SK-N-DZ (cell line): Measurements from ENCODE around the gene SCAF1. TPM values are rescaled to one million over a fixed set of nuclear protein-coding genes. Genes with fewer than 3 reads are reported as not detected.

Experiments
- DNase-seq: peaks from one replicate; pipeline ENCODE4 v3.0.0-alpha.2; 2015; ENCODE audit warnings: low spot score
- polyA plus RNA-seq, 2 experiments: library from polyadenylated mRNA; depleted of rRNA; stranded (reverse); fragments of >200 nt; gene quantifications; 2 replicates each; pipeline ENCODE4 v1.2.3, GENCODE V29; 2014

SCAF1 gene
- polyA plus RNA-seq (2014; cell fraction: cytosol; rRNA removed), result 20.2 and 23.9 TPM in 2 replicates
- polyA plus RNA-seq (2014; cell fraction: nucleus; rRNA removed), result 16.8 and 18.8 TPM in 2 replicates

- DNase-seq, result peak; percentile 97
Observed at GRCh38 chr19:49641688-49642491, at the start of gene SCAF1. Gene SCAF1 (plus strand): TSS chr19:49642209. CDS start chr19:49645027, 2,818 bp downstream.

DNA sequence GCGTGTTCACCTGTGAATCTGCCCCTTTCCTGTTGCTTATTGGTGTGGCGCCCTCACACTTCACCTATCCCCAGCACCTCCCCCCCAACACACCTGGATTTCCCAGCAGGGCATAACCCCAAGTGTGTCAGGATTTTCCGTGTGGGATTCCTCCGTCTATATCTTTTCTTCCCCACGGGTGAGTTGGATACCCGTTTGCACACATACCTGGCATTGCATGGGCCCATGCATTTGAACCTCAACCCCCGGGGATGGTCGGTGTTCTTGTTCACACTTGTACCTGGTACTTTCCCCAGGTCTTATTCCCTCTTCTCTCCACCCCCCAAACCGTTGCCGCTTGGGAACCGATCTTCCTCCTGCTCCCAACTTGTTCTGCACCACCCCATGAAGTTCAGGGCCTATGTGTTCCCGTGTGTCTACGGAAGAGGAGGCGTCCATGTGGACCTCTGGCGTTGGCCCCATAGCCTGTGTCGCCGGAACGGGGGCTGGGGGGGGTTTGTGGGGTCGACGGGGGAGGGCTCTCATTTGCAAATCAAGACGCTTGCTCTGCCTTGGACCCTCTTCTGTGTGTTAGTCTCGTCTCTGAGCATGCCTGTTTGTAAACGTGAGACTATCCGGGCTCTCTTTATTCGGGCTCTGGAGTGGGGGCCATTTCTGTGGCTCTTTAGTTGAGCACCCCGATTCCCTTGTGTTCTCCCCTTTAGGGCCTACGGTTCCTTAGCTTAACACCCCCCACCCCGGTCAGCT lies 49.4 kb upstream of the SCAF1 start:
- peak; percentile 16 for DNase-seq

- DNase-seq, result peak; percentile 88
Observed at GRCh38 chr19:49593233-49594113, 48.5 kb upstream of the SCAF1 start.

DNA sequence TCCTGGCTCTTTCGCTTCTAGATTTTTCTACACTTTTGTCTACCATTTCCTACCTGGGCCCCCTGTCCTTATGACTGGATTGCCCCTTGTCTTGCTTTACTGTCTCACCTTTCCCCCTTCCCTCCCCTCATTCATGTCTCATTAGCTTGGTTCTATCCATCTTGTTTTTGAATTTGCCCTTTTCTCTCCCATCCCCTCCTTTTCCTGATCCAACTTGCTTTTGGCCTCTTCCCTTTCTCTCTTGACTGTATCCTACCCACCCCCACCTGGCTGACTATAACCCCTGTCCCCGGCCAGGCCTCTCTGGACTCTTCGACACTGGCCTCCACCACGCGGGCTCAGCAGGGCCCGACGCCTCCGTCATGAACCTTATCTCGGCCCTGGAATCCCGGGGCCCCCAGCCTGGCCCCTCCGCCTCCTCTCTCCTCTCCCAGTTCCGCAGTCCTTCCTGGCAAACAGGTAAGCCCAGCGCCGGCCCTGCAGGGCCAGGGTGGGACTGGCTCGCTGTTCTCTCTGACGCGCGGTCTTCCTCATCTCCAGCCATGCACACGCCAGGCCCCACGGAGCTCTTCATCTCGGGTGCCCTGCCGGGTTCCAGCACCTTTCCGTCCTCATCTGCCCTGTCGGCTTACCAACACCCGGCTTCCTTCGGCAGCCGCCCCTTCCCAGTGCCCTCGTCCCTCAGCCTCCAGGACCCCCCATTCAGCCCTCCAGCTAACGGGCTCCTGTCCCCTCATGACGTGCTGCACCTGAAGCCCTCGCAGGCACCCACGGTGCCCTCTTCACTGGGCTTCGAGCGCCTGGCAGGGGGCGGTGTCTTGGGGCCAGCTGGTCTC lies 47.6 kb upstream of the SCAF1 start:
- DNase-seq, result no peak

DNA sequence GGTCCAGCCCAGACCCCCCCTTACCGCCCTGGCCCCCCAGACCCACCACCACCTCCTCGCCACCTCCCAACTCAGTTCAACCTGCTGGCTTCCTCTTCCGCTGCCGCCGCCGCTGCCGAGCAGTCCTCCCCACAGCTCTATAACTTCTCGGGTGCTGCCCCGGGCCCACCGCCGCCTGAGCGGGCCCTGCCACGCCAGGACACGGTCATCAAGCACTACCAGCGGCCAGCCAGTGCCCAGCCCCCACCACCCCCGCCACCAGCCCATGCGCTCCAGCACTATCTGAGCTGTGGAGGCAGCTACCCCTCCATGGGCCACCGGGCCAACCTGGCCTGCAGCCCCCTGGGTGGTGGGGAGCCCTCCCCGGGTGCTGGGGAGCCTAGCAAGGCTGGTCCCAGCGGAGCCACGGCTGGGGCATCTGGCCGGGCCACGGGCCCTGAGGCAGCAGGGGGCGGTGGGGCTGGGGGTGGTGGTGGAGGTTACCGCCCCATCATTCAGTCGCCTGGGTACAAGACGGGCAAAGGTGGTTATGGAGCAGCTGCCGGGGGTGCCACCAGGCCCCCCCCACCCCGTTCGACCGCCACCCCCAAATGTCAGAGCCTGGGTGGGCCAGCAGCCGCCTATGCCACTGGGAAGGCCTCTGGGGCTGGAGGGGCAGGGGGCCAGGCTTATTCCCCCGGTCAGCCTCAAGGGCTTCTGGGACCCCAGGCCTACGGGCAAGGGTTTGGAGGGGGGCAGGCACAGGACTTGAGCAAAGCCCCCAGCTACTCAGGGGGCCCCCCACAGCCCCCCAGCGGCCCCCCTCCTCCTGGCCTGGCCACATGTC lies 46.8 kb upstream of the SCAF1 start:
- DNase-seq, result no peak

DNA sequence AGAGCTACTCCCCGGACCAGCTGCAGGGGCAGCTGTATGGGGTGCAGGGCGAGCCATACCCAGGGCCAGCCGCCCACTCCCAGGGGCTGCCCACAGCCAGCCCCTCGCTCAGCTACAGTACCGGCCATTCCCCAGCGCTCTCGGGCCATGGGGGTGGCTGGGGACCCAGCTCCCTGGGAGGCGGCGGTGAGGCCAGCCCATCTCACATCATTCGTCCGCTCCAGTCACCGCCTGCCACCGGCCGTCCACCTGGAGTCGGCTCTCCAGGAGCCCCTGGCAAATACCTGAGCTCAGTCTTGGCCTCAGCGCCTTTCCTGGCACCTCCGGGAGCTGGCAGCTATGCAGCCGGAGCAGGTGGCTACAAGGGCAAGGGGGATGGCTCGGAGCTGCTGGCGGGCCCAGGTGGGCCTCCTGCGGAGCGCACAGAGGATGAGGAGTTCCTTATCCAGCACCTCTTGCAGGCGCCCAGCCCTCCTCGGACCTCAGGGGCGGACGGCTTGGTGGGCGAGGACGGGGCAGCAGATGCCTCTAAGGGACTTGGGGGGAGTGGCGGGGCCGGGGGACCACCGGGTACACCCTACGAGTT lies 46.1 kb upstream of the SCAF1 start:
- DNase-seq, result no peak

GRCh38 chr19:49596407-49596806 lies 45.6 kb upstream of the SCAF1 start:
- DNase-seq, result no peak

GRCh38 chr19:49596954-49597702 lies 44.9 kb upstream of the SCAF1 start:
- no peak for DNase-seq

- no peak for DNase-seq
Observed at GRCh38 chr19:49597703-49597974, 44.4 kb upstream of the SCAF1 start.

DNA sequence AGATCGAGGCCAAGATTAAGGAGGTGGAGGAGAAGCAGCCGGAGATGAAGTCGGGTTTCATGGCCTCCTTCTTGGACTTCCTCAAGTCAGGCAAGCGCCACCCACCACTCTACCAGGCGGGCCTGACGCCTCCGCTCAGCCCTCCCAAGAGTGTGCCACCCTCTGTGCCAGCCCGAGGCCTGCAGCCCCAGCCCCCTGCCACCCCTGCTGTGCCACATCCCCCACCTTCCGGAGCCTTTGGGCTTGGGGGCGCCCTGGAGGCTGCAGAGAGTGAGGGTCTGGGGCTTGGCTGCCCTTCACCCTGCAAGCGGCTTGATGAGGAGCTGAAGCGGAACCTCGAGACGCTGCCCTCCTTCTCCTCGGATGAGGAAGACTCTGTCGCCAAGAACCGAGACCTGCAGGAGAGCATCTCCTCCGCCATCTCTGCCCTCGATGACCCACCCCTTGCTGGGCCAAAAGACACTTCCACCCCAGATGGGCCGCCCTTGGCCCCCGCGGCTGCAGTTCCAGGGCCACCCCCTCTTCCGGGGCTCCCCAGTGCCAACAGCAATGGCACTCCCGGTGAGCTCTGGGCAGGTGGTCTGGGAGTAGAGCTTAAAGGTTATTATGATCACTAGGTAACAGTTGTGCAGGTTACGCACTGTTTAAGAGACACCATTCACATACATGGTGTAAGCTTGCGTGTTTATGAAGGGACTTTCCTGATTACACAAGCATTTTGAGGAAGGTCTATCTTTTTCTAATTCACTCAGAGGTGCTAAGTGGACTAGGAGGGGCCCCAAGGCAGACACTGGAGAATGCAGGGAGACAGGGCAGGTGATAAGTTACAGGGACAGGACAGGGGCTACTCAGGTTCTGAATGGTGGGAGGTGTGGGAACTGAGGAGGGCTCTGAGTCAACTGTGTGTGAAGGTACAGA lies 42.4 kb upstream of the SCAF1 start:
- no peak for DNase-seq

DNA sequence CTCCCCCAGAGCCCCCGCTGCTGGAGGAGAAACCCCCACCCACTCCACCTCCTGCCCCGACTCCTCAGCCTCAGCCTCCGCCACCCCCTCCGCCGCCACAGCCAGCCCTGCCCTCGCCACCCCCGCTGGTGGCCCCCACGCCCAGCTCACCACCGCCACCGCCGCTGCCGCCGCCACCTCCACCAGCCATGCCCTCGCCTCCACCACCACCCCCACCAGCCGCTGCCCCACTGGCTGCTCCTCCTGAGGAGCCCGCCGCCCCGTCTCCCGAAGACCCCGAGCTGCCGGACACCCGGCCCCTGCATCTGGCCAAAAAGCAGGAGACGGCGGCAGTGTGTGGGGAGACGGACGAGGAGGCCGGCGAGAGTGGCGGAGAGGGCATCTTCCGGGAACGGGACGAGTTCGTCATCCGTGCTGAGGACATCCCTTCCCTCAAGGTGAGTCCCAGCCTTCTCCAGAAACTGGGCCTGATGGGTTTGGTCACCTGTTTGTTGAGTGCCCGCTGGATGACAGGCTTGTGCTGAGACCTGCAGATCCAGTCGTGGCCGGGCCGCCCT lies 40.4 kb upstream of the SCAF1 start:
- no peak for DNase-seq

DNA sequence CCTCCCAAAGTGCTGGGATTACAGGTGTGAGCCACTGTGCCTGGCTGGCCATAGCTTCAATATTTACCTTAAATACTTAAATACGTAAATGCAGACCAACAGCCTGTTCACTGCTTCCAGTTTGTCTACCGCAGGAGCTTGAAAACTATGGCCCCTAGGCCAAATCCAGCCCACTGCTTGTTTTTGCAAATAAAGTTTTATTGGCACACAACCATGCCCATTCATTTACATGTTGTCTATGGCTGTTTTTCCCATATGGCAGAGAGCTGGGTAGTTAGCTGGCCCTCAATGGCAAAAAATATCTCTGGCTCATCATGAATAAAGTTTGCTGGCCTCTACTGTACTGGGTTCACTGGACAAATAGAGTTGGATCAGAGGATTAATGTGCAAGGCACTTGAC lies 39.2 kb upstream of the SCAF1 start:
- no peak for DNase-seq

- no peak for DNase-seq
Observed at GRCh38 chr19:49605605-49606004, 36.4 kb upstream of the SCAF1 start.

DNA sequence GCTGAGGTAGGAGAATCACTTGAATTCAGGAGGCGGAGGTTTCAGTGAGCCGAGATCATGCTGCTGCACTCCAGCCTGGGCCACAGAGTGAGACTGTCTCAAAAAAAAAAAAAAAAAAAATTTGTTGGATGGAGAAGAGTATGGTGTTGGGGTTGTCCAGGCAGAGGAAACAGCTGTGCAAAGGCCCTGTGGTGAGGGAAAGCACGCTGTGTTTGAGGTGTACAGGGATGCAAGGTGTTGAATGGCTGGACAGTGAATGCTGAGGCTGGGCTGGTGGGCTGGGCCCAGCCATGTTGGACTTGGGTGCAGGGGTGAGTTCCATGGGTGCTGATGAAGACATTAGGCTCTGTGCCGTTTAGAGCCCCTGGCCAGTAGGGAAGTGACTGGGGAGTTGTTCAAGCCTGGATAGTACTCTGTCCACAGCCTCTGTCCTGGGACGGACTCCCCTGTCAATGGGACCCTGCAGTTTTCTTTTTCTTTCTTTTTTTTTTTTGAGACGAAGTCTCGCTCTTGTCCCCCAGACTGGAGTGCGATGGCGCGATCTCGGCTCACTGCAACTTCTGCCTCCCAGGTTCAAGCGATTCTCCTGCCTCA lies 32.4 kb upstream of the SCAF1 start:
- DNase-seq, result no peak

GRCh38 chr19:49613374-49613773 lies 28.6 kb upstream of the SCAF1 start:
- DNase-seq, result no peak

GRCh38 chr19:49614096-49614833 lies 27.7 kb upstream of the SCAF1 start:
- DNase-seq, result no peak

DNA sequence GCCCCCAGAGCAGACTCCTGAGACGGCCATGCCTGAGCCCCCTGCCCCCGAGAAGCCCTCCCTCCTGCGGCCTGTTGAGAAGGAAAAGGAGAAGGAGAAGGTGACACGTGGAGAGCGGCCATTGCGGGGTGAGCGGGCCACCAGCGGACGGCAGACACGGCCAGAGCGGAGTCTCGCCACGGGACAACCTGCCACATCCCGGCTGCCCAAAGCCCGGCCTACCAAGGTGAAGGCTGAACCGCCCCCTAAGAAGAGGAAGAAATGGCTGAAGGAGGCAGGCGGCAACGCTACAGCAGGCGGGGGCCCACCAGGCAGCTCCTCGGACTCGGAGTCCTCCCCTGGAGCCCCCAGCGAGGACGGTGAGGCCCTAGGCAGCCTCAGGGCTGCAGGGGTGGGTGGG lies 26.1 kb upstream of the SCAF1 start:
- no peak for DNase-seq
